HT1080 (cell line): ENCODE measurements around the gene LPCAT2. TPM values are rescaled to one million over a fixed set of nuclear protein-coding genes. Genes with fewer than 3 reads are reported as not detected.

Experiments
- DNase-seq: peaks from one replicate; pipeline ENCODE4 v3.0.0-alpha.2; 2015; ENCODE audit warnings: low read depth
- total RNA-seq: library from RNA; depleted of rRNA; stranded (reverse); fragments of >200 nt; shearing (Covaris generic); gene quantifications from 2 replicates; pipeline ENCODE4 v1.2.3, GENCODE V29; 2014

Gene LPCAT2
- total RNA-seq, 1 experiment from 2014 or later, result 11.5 TPM

GRCh38 chr16:55479430-55480140 is 29.3 kb upstream of the LPCAT2 start:
- no peak for DNase-seq

DNA sequence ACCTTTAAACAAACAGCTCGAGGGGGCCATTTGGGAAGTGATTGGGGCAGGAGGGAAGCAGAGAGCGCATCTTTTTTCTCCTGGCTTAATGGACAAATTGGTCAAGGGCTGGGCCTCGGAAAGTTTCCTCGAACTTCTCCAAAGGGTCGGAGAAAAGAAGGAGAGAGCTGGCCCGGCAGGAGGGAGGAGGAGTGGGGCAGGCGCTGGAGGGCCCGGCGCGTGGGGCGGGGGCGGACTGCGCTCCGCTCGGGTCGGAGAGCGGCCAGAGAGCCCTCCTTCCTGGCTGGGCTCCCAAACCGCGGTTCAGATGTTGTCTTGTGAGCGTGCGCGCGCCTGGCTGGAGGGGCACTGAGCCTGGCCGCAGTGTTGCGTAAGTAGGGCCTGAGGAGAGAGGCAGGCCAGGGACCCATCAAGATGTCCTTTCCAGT is 28.6 kb upstream of the LPCAT2 start:
- DNase-seq, result peak; percentile 76

DNA sequence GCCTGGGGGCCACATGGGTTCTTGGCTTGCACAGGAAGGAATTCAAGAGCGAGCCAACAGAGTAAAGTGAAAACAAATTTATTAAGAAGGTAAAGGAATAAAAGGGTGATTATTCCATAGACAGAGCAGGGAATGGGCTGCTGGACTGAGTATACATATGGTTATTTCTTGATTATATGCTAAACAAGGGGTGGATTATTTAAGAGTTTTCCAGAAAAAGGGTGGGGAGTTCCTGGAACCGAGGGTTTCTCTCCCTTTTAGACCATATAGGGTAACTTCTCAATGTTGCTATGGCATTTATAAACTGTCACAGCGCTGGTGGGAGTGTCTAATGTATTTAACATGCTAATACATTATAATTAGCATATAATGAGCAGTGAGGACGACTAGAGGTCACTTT is 27.8 kb upstream of the LPCAT2 start:
- no peak for DNase-seq

- DNase-seq, result no peak
Observed at GRCh38 chr16:55482056-55482455, 26.8 kb upstream of the LPCAT2 start.

DNA sequence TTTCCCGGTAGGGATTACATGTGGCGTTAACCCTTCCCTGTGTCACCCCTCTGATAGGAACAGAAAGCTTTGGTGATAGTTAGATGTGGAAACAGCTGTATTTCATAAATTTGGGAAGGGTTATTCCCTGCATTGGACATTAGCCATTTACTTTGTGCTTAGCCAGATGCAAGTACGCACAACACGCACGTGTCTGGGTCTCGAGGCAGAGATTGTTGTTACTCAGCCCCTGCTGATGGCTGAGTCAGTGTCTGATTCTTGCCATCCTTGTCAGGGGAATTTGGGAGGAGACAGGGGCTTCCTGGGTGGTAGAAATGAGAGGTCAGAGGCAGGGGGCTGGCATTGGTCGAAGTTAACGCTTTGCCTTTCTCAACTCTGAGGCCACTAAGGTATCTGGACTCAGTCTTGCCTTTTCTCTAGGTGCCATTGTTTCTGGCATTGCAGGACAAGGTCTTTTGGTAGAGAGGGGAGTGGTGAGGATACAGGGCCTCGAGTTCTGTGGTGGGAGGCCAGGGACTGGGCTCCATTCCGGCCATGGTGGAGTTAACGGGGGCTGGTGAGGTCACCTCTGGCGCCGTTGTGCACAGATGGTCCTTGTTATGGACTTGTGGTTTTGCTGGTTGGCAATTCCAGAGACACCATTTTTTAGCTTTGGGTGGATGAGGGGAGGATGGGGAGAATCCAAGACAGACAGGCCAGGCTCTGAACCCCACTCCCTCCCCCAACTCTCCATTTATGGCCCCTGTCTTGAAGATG is 21.6 kb upstream of the LPCAT2 start:
- DNase-seq, result no peak

GRCh38 chr16:55488306-55488705 is 20.6 kb upstream of the LPCAT2 start:
- DNase-seq, result no peak

GRCh38 chr16:55489119-55489955 is 19.5 kb upstream of the LPCAT2 start:
- DNase-seq, result no peak

GRCh38 chr16:55489956-55490265 is 19.0 kb upstream of the LPCAT2 start:
- no peak for DNase-seq

DNA sequence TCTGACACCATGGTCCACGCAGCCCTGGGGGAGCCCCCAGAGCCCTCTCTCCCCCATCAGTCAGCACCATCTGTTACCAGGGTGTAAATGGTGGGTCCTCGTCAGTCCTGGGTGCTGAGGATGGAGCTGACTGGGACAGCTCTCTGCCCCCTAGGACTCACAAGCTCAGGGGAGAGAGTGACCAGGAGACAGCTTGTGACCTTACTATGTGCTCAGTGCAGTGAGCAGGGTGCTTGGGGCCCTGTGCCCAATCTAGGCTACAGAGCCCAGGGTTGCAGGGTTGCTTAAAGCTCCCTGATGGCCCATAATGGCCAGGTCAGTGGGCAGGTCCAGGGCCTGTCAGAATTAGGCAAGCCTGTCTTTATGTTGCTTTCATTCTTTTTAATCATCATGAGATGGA is 18.6 kb upstream of the LPCAT2 start:
- DNase-seq, result no peak

GRCh38 chr16:55491691-55492090 is 17.2 kb upstream of the LPCAT2 start:
- no peak for DNase-seq

GRCh38 chr16:55492756-55493380 is 16.0 kb upstream of the LPCAT2 start:
- no peak for DNase-seq

- DNase-seq, result peak; percentile 76
Observed at GRCh38 chr16:55494994-55495421, 13.9 kb upstream of the LPCAT2 start.

DNA sequence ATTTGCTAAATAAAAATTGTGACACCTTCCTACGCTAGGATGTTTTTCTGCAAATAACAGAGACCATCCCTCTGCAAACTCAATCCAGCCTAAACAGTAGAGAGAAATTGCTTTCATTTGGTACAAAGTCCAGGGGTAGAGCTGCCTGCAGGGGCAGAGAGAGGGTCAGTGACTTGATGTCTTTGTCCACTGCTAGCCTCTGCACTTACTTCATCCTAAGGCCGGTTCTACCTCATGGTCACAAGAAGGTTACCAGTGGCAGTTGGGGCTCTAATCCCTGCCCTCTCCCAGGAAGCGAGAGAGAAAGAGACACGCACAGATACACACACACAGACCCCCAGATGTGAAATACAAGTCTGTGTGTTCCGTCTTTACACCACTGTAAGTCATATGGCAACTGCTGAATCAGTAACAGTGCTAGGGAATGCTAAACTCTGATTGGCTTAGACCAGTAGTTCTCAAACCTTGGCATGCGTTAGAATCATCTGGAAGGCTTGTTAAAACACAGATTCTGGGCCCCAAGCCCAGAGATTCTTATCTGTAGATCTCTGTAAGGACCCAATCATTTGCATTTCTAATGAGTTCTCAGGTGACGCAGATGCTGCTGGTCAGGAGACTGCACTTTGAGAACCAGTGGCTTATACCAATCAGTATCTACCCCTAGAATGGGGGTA is 13.1 kb upstream of the LPCAT2 start:
- DNase-seq, result no peak

GRCh38 chr16:55496509-55497145 is 12.2 kb upstream of the LPCAT2 start:
- no peak for DNase-seq

DNA sequence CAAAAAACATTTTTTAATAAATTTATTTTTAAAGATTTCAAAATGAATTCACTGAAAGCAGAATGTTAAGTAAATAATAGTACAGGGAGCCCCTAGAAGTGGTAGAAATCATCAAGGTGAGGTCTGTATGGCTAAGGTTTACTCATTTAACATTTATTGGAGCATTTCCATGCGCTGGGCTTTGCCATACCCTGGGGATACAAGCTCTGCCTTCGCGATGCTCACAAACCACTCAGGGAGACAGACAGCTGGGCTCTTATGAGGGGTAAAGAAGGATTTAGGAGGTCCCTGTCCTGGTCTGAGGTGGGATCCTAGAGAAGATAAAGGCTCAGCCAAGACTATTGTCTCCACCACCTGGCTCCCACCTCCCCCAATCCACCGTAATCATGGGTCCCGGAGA is 11.3 kb upstream of the LPCAT2 start:
- DNase-seq, result no peak

DNA sequence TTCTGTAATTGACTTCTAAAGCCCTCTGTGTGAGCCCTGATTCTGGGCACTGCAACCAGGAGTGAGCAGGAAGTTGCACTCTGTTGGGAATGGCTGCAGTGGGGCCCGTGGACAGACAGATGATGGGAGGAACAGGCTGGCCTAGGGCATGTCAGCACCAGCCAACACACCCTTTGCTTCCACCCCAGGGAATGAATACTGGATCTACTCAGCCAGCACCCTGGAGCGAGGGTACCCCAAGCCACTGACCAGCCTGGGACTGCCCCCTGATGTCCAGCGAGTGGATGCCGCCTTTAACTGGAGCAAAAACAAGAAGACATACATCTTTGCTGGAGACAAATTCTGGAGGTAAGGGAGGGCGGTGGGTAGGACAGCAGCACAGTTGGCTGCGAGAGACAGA is 10.8 kb upstream of the LPCAT2 start:
- DNase-seq, result no peak

DNA sequence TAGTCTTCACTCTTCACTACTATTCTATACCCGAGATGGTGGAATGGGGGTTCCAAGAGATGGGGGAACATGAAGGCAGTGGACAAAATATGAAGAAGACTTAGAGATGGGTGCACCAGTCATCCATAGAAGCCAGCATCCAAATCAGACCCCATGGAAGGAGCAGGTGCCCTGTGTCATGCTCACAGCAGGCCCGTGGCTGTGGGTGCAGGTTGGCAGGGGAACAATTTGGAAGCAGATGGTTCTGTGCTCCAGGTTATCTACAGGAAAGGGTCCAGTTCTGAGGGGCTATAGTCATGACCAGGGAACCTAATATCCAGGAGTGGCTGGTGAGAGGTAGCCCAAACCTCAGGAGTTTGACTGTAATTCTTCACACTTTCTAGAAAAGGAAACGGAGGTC is 9.6 kb upstream of the LPCAT2 start:
- no peak for DNase-seq

DNA sequence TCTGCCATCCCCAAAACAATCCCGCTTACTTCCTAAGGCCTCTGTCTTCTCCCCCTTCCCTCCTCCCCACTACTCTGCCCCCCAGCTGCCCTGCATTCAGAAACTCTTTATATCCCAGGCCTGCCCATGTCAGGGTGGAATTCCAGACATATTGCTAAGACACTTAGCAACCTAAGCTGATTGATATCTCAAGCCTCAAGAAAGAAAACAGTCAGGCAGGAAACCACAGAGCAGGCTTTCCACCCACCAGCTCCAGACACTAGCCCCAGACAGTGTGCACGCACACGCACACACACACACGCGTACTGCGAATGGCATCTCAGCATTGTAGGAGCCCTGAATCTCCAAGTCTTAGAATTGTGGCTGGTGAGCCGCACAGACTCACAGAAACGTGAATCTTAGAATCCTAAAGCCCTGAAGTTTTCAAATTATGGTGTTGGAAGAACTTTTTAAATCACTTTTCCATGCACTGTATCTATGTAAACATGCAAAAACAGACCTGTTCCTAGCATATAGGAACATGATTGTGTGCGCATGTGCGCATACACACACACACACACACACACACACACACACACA is 8.8 kb upstream of the LPCAT2 start:
- DNase-seq, result peak; percentile 96

- DNase-seq, result no peak
Observed at GRCh38 chr16:55500530-55501011, 8.3 kb upstream of the LPCAT2 start.
